SKM-1 (cell line): ENCODE data around the gene ZNF723.
"Not testable (repeated sequence)": the region's sequence is repeated elsewhere in the genome, so short reads cannot be mapped to it uniquely, and the experiment has no call there.

ENCODE experiments used
- DNase-seq: peaks from one replicate; lab custom pipeline; 2025; ENCODE audit not compliant: unreplicated experiment; lab: John Stamatoyannopoulos, UW

The ZNF723 gene

GRCh38 chr19:22832031-22832762, at the start of gene ZNF723:
TSS of gene ZNF723 (plus strand) at chr19:22832291. CDS start at chr19:22832380, 89 bp downstream.
- DNase-seq: no peak

DNA sequence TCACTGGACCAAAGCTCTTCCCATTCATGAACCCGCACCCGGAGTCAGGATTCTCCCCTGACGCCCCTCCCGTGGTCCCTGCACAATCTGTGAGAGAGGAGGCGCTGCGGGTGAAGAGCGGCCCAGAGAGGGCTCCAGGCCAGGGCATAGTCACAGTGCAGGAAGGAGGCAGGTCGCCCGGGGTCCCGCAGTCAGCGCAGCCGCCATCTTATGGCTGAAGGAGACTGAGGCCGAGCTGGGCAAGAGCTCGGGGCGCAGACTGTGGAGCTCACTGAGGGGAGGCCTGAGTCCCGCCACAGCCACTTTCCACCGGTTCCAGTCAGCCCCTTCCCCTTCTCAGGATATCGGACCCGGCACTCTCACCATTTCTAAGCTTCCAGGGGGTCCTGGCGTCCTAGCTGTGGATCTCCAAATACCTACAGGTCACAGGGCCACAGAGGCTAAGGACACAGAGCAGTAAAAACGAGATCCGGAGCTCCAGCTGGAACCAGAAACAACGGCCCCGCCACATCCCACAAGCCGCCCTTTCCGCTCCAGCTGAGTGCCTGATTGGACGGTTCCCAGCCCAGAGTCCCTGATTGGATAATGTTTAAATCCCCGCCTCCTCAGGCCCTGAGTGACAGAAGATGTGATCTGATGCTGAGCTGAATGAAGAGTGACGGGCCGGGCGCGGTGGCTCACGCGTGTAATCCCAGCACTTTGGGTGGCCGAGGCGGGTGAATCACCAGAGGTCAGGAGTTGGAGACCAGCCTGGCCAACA, 48.3 kb upstream of the ZNF723 start, which contains the start of gene ZNF99:
TSS of gene ZNF99 (minus strand) at position 501 of the 760 bp plus-strand sequence. CDS start at position 366, 135 bp downstream.
- no peak for DNase-seq

GRCh38 chr19:22792863-22793262, 39.2 kb upstream of the ZNF723 start:
- not testable (repeated sequence) for DNase-seq

DNA sequence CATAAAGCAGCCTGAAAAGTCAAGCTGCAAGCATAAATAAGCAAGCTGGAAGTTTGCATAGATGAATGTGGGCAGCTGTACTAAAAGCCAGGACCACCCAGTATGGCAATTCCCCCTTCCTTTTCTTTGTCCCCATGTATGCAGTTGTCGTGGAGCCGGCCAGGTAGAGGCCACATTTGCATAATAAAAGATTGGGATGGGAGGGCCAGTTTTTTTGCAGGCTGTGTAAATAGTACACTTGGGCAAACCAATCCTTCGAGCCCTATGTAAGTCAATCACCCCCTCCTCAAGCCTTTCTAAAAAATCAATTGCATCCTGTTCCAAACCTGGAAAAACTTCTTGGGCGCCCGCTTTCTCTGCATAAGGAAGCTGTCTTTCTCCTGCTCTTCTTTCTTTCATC, 35.1 kb upstream of the ZNF723 start:
- no peak for DNase-seq

DNA sequence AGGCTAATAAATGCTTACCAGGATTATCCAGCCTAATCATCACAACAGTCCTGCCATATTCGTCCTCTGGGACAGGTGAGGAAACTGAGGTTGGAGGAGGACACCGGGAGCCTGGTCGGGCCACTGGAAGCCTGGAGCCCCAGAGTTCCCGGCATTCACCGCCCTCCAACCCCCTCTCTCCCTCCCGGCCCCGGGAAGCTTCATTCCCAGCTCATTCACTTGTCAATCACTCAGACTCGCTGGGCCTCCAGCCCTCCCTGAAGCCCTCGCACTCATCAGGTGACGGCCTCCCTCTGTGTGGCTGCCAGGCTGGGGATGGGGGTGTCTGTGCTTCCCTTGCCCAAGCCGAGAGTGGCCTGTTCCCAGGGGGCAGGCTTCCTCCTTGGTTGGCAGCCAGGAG, 25.7 kb upstream of the ZNF723 start:
- no peak for DNase-seq

DNA sequence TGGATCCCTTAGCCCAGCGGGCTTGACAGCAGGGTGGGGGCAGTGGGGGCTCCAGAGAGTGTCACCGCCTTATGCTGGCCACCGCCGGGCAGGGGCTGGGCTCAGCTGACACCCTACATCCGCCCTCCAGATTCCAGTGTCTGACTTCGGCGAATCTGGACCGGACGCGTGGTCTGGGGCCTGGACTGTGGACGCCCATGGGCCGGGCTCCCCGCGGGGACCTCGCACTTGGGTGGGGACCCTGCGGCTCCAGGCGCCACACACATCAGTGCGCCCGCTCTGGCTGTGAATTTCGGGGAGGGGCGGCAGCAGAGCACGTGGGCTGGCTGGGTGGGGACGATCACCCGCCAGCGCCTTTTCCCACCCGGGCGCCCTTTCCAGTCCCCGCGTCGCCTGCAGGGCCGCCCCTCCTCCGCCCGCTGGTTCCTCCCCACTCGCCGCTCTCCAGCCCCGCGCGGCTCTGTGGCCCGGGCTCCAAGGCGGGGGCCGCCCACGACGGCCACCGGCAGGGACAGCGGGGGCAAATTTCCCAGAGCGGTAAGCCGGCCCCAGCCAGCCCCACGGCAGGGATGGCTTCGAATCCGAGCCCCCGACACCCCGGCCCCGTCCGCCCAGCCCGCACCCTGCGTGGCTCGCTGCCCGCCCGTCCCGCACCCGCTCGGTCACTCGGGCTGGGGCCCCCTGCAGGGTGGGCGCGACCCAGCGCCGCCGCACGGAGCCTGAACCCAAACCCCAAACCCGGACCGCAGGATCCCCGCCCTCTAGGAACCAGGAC, 24.8 kb upstream of the ZNF723 start:
- no peak for DNase-seq

- no peak for DNase-seq
Measured at GRCh38 chr19:22814124-22814523, 18.0 kb upstream of the ZNF723 start.

DNA sequence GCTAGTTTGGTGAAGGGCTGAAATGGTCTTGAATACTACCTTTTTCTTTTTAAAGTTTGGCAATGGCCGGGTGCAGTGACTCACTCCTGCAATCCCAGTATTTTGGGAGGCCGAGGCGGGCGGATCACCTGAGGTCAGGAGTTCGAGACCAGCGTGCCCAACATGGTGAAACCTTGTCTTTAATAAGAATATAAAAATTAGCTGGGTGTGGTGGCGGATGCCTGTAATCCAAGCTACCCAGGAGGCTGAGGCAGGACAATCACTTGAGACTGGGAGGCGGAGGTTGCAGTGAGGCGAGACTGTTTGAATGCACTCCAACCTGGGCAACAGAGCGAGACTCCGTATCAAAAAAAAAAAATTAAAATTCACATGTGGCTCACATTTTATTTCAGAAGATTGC, 880 bp upstream of the ZNF723 start:
- no peak for DNase-seq

DNA sequence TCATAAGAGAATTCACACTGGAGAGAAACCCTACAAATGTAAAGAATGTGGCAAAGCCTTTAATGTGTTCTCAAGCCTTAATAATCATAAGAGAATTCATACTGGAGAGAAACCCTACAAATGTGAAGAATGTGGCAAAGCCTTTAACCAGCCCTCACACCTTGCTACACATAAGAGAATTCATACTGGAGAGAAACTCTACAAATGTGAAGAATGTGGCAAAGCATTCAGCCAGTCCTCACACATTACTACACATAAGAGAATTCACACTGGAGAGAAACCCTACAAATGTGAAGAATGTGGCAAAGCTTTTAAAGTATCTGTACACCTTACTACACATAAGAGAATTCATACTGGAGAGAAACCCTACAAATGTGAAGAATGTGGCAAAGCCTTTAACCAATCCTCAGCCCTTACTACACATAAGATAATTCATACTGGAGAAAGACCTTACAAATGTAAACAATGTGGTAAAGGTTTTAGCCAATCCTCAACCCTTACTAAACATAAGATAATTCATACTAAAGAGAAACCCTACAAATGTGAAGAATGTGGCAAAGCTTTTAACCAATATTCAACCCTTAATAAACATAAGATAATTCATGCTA, 25.7 kb downstream of the ZNF723 start:
- not testable (repeated sequence) for DNase-seq

DNA sequence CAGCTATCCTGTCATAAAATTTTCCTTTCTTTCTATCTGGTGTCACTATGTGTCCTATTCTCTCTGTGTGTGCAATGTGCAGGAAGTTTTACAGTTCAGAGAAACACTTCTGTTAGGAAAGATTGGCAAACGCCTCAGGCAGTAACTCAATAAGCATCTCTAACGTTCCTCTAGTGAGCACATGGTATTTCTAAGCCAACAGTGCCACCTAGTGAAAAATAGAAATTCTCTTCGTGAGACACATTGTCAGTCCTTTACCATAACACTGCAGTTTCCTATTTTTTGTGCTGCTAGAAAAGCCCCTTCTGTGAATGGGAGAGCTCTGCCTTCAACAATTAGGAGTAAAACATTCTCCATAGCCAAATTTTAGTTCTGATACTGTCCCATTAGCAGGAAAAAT, 50.7 kb downstream of the ZNF723 start:
- peak; percentile 7 for DNase-seq

DNA sequence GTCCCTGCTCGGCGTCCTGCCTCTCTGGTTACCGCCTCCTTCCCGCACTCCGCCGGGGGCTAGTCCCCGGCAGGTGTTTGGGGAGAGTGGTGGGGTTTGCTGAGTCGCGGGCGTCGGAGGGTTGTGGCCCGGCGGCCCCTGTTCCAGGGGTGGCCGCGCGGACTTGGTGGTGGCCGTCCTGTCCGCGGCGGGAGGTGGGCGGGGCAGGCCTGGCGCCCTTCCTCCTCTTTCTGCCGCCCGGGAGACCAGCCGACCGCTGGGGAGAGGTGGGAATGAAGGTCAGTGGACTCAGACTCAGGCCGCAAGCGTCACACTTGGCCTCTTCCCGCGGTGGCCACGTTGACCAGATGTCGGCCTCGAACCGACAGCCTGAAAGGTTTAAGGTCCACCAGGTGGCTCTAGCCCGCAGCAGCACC, 61.8 kb downstream of the ZNF723 start:
- DNase-seq: no peak

DNA sequence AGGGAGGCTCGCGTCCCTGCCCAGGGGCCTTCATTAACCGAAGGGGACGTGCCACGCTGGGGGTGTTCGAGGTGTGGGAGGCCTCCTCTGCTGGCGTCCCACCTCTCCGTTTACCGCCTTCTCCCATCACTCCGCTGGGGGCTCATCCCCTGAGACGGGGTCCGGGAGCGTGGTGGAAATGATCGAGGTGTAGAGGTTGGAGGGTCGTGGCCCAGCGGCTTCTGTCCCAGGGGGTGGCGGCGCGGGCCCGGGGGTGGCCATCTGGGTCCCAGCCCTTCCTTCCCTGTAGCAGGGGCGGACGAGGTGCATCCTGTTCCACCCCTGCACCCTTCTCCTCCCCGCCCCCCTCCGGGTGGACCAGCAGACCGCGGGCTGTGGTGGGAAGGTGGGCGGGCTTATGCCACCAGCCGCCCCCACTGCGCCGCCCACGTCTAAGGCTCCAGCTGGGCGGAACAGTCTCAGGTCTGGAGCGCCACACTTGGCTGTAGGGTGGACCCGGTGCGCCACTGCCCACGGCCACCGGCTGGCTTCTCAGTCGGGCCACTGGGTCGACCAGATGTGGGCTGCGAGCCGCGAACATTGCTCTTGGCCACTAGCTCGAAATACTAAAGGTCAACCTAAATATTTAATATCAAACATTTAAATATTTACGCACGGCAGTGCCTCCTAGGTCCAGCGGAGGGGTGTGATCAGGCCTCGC, 69.5 kb downstream of the ZNF723 start:
- DNase-seq: no peak
